DMS 273 (cell line): Measurements from ENCODE around the gene SFTPD.

Source experiments
- DNase-seq: peaks from one replicate; lab custom pipeline; 2025; ENCODE audit not compliant: unreplicated experiment; lab: John Stamatoyannopoulos, UW

Gene SFTPD

GRCh38 chr10:79946271-79947082 lies 2.4 kb downstream of the SFTPD start:
- DNase-seq: no peak

GRCh38 chr10:79944428-79945395 lies 4.2 kb downstream of the SFTPD start:
- no peak for DNase-seq

- no peak for DNase-seq
These were observed 5.0 kb downstream of the SFTPD start for GRCh38 chr10:79943871-79944270.

- DNase-seq: no peak
These were observed 6.4 kb downstream of the SFTPD start for GRCh38 chr10:79942261-79943185.

GRCh38 chr10:79941585-79942210 lies 7.2 kb downstream of the SFTPD start:
- DNase-seq: no peak

- DNase-seq: no peak
These were observed 7.8 kb downstream of the SFTPD start for GRCh38 chr10:79941146-79941545.

GRCh38 chr10:79940431-79940830 lies 8.5 kb downstream of the SFTPD start:
- no peak for DNase-seq

GRCh38 chr10:79939969-79940368 lies 8.9 kb downstream of the SFTPD start:
- DNase-seq: no peak

GRCh38 chr10:79938728-79939406 lies 10.0 kb downstream of the SFTPD start:
- no peak for DNase-seq

GRCh38 chr10:79937701-79938151 lies 11.2 kb downstream of the SFTPD start:
- peak; percentile 88 for DNase-seq

- DNase-seq: peak; percentile 15
These were observed 12.0 kb downstream of the SFTPD start for GRCh38 chr10:79936625-79937615.

GRCh38 chr10:79933961-79934360 lies 14.9 kb downstream of the SFTPD start:
- no peak for DNase-seq

GRCh38 chr10:79932841-79933379 lies 16.0 kb downstream of the SFTPD start:
- DNase-seq: no peak

GRCh38 chr10:79932307-79932706 lies 16.6 kb downstream of the SFTPD start:
- DNase-seq: no peak

- DNase-seq: no peak
These were observed 18.2 kb downstream of the SFTPD start for GRCh38 chr10:79930751-79931150.

GRCh38 chr10:79930267-79930666 lies 18.6 kb downstream of the SFTPD start:
- no peak for DNase-seq

- DNase-seq: peak; percentile 79
These were observed 19.4 kb downstream of the SFTPD start for GRCh38 chr10:79929409-79929904.

GRCh38 chr10:79928028-79928583 lies 20.8 kb downstream of the SFTPD start:
- DNase-seq: no peak
